Measurements from ENCODE around the gene MARS1. TPM values are rescaled to one million over a fixed set of nuclear protein-coding genes. Genes with fewer than 3 reads are reported as not detected.
"Not testable (repeated sequence)": the region's sequence is repeated elsewhere in the genome, so short reads cannot be mapped to it uniquely, and the experiment has no call there.

Gene MARS1
- total RNA-seq, 6 experiments from 2014 or later, result 53.4 to 66.6 (median 60.4) TPM

DNA sequence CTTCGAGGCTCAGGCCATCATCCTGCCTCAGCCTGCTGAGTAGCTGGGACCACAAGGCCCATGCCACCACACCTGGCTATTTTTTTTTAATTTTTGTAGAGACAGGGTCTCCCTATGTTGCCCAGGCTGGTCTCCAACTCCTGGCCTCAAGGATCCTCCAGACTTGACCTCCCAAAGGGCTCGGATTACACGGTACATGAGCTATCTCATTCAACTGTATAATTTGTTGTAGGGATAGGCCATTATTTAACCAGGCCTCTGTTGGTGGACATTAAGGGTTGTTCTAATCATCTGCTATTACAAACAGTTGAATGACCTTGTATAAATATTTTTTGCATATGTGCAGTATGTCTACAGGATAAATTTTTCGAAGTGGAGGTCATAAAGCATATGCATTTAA is 71.0 kb downstream of the MARS1 start:
- 76% methylated on average over 4 of the region's 4 CpGs for WGBS (ENCODE audit: insufficient coverage, low coverage, low lambda C conversion rate, missing lambda C conversion rate)
- TF ChIP-seq, protein P1, sequence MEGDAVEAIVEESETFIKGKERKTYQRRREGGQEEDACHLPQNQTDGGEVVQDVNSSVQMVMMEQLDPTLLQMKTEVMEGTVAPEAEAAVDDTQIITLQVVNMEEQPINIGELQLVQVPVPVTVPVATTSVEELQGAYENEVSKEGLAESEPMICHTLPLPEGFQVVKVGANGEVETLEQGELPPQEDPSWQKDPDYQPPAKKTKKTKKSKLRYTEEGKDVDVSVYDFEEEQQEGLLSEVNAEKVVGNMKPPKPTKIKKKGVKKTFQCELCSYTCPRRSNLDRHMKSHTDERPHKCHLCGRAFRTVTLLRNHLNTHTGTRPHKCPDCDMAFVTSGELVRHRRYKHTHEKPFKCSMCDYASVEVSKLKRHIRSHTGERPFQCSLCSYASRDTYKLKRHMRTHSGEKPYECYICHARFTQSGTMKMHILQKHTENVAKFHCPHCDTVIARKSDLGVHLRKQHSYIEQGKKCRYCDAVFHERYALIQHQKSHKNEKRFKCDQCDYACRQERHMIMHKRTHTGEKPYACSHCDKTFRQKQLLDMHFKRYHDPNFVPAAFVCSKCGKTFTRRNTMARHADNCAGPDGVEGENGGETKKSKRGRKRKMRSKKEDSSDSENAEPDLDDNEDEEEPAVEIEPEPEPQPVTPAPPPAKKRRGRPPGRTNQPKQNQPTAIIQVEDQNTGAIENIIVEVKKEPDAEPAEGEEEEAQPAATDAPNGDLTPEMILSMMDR (IDR thresholded peaks at IDR 0.05), result no peak
- no peak for TF ChIP-seq POLR2A (IDR thresholded peaks at IDR 0.05)

DNA sequence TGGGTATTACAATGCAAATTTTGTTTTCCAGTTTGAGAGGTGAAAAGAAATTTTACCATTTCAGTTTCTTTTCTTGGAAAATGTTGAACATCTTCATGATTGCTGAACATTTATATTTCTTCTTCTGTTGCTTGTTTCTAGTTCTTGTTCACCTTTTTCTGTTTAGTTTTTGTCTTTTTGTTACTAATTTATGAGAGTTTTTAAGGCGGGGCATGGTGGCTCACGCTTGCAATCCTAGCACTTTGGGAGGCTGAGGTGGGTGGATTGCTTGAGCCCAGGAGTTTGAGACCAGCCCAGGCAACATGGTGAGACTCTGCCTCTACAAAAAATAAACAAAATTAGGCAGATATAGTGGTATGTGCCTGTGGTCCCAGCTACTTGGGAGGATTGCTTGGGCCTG is 72.6 kb downstream of the MARS1 start:
- no peaks in the 10 kb centered on the region for H3K9me3 ChIP-seq
- no peak overlapping the region for H3K27ac ChIP-seq
- 88% methylated on average over 2 of the region's 2 CpGs for WGBS (ENCODE audit: insufficient coverage, low coverage, low lambda C conversion rate, missing lambda C conversion rate)
- ATAC-seq (no peak), DNase-seq (no peak)
- H3K4me1 ChIP-seq, result no peaks in the 10 kb centered on the region
- no peaks in the 10 kb centered on the region for H3K27me3 ChIP-seq
- intact Hi-C loops (cut with DNase I), result no loop called here
- no peaks in the 10 kb centered on the region for H3K36me3 ChIP-seq
- H3K4me3 ChIP-seq, result no peak overlapping the region
- TF ChIP-seq POLR2A (IDR thresholded peaks at IDR 0.05), result no peak
- TF ChIP-seq, protein P1 (IDR thresholded peaks at IDR 0.05), result no peak

More for the DNA sequence above, 71.0 kb downstream of the MARS1 start:
- no peak for ATAC-seq
- Histone ChIP-seq H3K36me3 (no peaks in the 10 kb centered on the region), H3K4me1 (no peaks in the 10 kb centered on the region), H3K9me3 (no peaks in the 10 kb centered on the region), H3K27me3 (no peaks in the 10 kb centered on the region), H3K4me3 (no peak overlapping the region), H3K27ac (no peak overlapping the region)
- DNase-seq, result no peak
- intact Hi-C loops (cut with DNase I), result no loop called here

DNA sequence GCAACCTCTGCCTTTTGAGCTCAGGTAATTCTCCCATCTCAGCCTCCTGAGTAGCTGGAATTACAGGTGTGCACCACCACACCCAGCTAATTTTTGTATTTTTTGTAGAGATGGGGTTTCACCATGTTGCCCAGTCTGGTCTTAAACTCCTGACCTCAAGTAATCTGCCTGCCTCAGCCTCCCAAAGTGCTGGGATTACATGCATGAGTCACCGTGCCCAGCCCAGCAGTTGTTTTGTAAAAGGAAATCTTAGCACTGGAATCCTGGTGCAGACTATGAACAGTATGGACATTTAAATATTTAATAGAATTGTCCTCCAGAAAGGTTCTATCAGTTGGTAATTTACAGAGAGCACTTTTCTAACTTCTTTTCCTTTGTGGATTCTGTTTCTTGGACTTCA is 73.2 kb downstream of the MARS1 start:
- H3K27me3 ChIP-seq; H3K4me1 ChIP-seq; H3K36me3 ChIP-seq; intact Hi-C loops (cut with DNase I); DNase-seq; H3K27ac ChIP-seq; ATAC-seq; H3K4me3 ChIP-seq; H3K9me3 ChIP-seq: not testable (repeated sequence)
- WGBS (ENCODE audit: insufficient coverage, low coverage, low lambda C conversion rate, missing lambda C conversion rate), result 57% methylated on average over 1 of the region's 1 CpG

DNA sequence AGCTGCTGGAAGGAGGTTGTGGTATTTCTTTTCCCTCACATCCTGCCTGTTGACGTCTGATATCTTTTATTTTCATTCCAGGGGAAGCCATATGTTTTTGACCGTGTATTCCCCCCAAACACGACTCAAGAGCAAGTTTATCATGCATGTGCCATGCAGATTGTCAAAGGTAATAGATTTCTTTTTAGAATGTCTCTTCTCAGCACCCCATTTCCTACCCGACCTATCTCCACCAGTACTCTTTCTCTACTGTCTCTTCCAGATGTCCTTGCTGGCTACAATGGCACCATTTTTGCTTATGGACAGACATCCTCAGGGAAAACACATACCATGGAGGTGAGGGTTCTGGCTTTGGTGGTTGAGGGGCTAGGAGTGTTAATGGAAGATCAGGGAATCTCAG is 75.5 kb downstream of the MARS1 start:
- ATAC-seq, result no peak
- no peaks in the 10 kb centered on the region for H3K36me3 ChIP-seq
- H3K4me1 ChIP-seq, result no peaks in the 10 kb centered on the region
- 33% methylated on average over 4 of the region's 4 CpGs for WGBS (ENCODE audit: insufficient coverage, low coverage, low lambda C conversion rate, missing lambda C conversion rate)
- no peaks in the 10 kb centered on the region for H3K9me3 ChIP-seq
- no peak for DNase-seq
- TF ChIP-seq POLR2A (IDR thresholded peaks at IDR 0.05), result no peak
- TF ChIP-seq, protein P1 (IDR thresholded peaks at IDR 0.05), result no peak
- no peaks in the 10 kb centered on the region for H3K27me3 ChIP-seq
- intact Hi-C loops (cut with DNase I), result no loop called here
- H3K27ac ChIP-seq, result no peak overlapping the region
- H3K4me3 ChIP-seq, result no peak overlapping the region

DNA sequence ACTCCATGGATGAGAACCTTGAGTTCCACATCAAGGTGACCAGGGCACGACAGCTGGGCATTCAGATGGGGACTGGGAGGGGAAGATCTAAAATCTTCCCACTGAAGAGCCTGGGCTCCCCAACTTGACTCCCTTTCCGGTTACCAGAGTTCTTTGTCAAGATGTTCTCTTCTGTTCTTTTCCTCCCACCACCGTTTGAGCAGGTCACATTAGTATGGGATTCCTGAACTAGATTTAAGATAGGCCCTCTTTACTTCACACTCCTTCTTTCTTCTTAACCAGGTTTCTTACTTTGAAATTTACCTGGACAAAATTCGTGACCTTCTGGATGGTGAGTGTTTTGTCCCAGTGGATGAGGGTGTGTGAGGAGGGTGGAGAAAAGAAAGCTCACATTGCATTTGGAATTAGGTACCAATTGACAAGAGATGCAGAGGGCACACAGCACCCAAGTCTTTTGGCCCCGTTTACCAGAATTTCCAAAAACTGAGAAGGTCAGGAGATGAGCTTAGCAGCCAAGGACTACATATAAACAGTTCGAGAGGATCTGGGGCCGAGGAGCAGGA is 76.4 kb downstream of the MARS1 start:
- no peaks in the 10 kb centered on the region for H3K27me3 ChIP-seq
- H3K4me1 ChIP-seq, result no peaks in the 10 kb centered on the region
- H3K9me3 ChIP-seq, result no peaks in the 10 kb centered on the region
- no peak for ATAC-seq
- no peak for DNase-seq
- H3K27ac ChIP-seq, result no peak overlapping the region
- WGBS (ENCODE audit: insufficient coverage, low coverage, low lambda C conversion rate, missing lambda C conversion rate), result 64% methylated on average over 7 of the region's 7 CpGs
- intact Hi-C loops (cut with DNase I), result no loop called here
- H3K36me3 ChIP-seq, result no peaks in the 10 kb centered on the region
- TF ChIP-seq, protein P1 (IDR thresholded peaks at IDR 0.05), result no peak
- TF ChIP-seq POLR2A (IDR thresholded peaks at IDR 0.05), result no peak
- H3K4me3 ChIP-seq, result no peak overlapping the region

MicroRNA genes within 50 kb of the gene (microRNA counts, 767-probe panel; counts per million panel counts)
- microRNA hsa-miR-616-3p, result 237 counts per million

Small RNA genes lying within 50 kb of the gene (microRNA-seq; reads per million reads assigned to microRNA genes)
- gene MIR616, result 2.3 to 6.4 reads per million in 2 donors
- 0 reads per million in 2 donors for gene MIR6758

Small RNA genes lying within 50 kb of the gene (small RNA-seq; reads per million reads assigned to genes)
- 0.29 to 1.4 reads per million in 2 experiments for gene MIR616

Other genes starting within 250 kb of the MARS1 start
- 1 to 10 TPM in 5 of 6 experiments, under 1 TPM in 1; 0.98 to 4.5 (median 1.8) TPM for gene STAC3, start 236.9 kb upstream of the MARS1 start, total RNA-seq
- gene R3HDM2, start 57.0 kb upstream of the MARS1 start, total RNA-seq, result 10 to 100 TPM; 25.3 to 48.0 (median 35.9) TPM
- gene INHBC, start 53.3 kb upstream of the MARS1 start, total RNA-seq, result 100 to 1,000 TPM in 1 of 6 experiments, 10 to 100 TPM in 5; 14.7 to 123 (median 63.6) TPM
- gene INHBE, start 32.8 kb upstream of the MARS1 start, total RNA-seq, result 100 to 1,000 TPM in 4 of 6 experiments, 10 to 100 TPM in 2; 17.4 to 302 (median 150) TPM
- under 1 TPM; 0.16 to 0.74 (median 0.55) TPM for gene GLI1, start 28.3 kb upstream of the MARS1 start, total RNA-seq
- gene ARHGAP9, start 8.2 kb upstream of the MARS1 start, total RNA-seq, result 10 to 100 TPM in 1 of 6 experiments, 1 to 10 TPM in 5; 3.5 to 11.0 (median 6.8) TPM
- gene DDIT3, start 32.4 kb downstream of the MARS1 start, total RNA-seq, result 10 to 100 TPM; 11.3 to 26.7 (median 18.7) TPM
- 10 to 100 TPM in 5 of 6 experiments, 1 to 10 TPM in 1; 7.4 to 61.1 (median 39.3) TPM for gene MBD6, start 34.8 kb downstream of the MARS1 start, total RNA-seq
- gene DCTN2, start 59.1 kb downstream of the MARS1 start, total RNA-seq, result 10 to 100 TPM; 28.4 to 80.0 (median 36.0) TPM
- gene KIF5A, start 62.0 kb downstream of the MARS1 start, total RNA-seq, result under 1 TPM in 1 of 6 experiments, not detected in 5; 0.02 TPM
- gene PIP4K2C, start 103.1 kb downstream of the MARS1 start, total RNA-seq, result 10 to 100 TPM; 11.3 to 27.6 (median 12.8) TPM
- 1 to 10 TPM in 5 of 6 experiments, under 1 TPM in 1; 0.86 to 2.7 (median 1.9) TPM for gene DTX3, start 116.8 kb downstream of the MARS1 start, total RNA-seq
- 1 to 10 TPM in 5 of 6 experiments, under 1 TPM in 1; 0.92 to 2.0 (median 1.3) TPM for gene ARHGEF25, start 123.4 kb downstream of the MARS1 start, total RNA-seq
- 1 to 10 TPM in 3 of 6 experiments, under 1 TPM in 3; 0.44 to 3.6 (median 0.78) TPM for gene B4GALNT1, start 145.1 kb downstream of the MARS1 start, total RNA-seq
- gene OS9, start 206.1 kb downstream of the MARS1 start, total RNA-seq, result 100 to 1,000 TPM; 179 to 245 (median 210) TPM